GM10847 (cell line): Measurements from ENCODE around the gene LNX1.

Experiments
- POLR2A ChIP-seq: IDR thresholded peaks from 2 replicates; pipeline ENCODE4 v1.6.1; 2011; ENCODE audit not compliant: insufficient read length; ENCODE audit errors: extremely low read depth

LNX1 gene

GRCh38 chr4:53455766-53456165 lies 135.5 kb downstream of the LNX1 start:
- TF ChIP-seq POLR2A: no peak

GRCh38 chr4:53453385-53453784 lies 137.9 kb downstream of the LNX1 start:
- no peak for TF ChIP-seq POLR2A

GRCh38 chr4:53450773-53451172 lies 140.5 kb downstream of the LNX1 start:
- no peak for TF ChIP-seq POLR2A

- no peak for TF ChIP-seq POLR2A
Observed at GRCh38 chr4:53444954-53445353, 146.3 kb downstream of the LNX1 start.

DNA sequence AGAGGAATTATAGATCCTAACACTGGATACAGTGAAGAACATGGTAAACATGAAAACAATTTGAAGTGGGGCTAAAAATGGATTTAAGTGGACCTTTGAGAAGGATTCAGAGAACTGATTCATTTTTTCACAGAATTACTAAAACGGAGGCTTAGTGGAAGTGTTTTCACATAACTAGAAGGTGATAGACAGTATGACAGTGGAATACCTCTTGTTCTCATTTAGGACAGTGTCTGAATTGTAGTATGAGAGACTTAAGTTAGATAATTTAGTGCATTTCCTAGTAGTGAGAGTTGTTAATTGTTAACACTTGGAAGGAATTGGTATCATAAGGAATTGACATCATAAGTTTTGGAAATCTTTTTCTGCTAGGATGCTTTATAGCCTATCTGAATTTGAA lies 149.7 kb downstream of the LNX1 start:
- no peak for TF ChIP-seq POLR2A

DNA sequence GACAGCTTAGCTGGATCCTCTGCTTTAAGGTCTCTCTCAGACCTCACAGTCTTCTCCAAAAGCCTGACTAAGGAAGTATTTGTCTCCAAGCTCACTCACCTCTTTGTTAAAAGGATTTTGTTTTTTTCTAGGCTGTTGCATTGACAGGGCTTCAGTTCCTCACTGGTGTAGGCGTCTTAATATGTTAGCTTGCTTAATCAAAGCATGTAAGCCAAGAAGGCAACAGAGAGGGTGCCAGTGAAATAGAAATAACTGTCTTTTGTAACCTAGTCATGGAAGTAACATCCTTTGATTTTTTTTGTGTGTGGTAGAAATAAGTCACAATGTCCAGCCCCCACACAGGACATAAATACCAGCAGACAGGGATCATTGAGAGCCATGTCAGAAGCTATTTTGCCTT lies 155.0 kb downstream of the LNX1 start:
- no peak for TF ChIP-seq POLR2A

GRCh38 chr4:53432528-53433424 lies 158.5 kb downstream of the LNX1 start:
- TF ChIP-seq POLR2A: no peak

- TF ChIP-seq POLR2A: no peak
Observed at GRCh38 chr4:53431052-53431451, 160.2 kb downstream of the LNX1 start.

GRCh38 chr4:53427366-53427765 lies 163.9 kb downstream of the LNX1 start:
- no peak for TF ChIP-seq POLR2A

- TF ChIP-seq POLR2A: no peak
Observed at GRCh38 chr4:53424280-53424679, 167.0 kb downstream of the LNX1 start.

DNA sequence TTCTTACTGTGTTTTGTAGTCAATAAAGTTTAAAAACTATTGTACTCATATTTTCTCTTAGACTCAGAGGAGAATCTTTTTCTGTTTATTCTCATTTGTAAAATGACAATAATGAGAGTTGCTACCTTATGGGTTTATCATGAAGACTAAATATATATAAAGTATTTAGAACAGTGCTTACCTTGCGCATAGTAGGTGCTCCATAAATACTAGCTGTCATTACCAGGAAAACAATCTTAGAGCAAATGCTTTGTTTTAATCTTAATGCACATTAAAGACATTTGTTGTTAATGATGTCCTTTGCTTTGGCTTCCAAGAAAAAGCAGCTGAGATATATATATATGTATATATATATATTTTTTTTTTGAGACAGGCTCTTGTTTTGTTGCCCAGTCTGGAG lies 168.9 kb downstream of the LNX1 start:
- no peak for TF ChIP-seq POLR2A

DNA sequence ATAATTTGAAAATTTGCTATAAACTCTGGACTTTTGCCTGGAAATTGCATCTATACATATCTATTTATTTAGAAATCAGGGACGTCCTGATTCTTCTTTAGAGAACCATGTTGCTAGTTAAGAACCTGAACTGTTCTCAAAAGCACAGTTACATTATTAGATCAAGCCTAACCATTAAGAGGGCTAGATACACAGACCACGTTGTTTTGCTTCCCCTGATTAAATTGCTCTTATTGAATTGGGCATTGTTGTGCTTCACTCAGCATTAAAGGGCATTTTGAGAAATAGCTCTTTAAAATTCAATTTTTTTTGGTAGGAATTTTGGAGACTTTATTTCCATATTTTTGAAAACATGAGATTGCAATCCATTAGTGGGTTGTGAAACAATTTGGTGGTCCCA lies 169.5 kb downstream of the LNX1 start:
- no peak for TF ChIP-seq POLR2A

DNA sequence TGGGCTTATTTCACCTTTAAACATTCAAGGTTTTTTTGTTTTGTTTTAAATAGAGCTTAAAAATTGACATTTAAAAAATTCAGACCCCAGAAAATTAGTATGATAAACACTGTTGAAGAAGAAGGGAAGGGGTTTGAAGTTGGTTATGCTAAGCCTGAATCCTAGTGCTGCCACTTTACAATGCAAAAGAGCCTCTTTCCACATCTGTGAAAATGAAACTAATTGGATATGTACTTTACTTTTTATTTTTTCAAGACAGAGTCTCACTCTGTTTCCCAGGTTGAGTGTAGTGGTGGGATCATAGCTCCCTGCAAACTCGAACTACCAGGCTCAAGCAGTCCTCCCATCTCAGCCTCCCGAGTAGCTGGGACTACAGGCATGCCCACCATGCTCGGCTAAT lies 172.1 kb downstream of the LNX1 start:
- TF ChIP-seq POLR2A: no peak
